Ovary (tissue), 3 donors: ENCODE data around the gene SCN1A.

Experiments
- CTCF ChIP-seq, 3 donors: fragments of 450-650 bp in 2 of 3; fragments of 200-600 bp in 1 of 3; IDR thresholded peaks; one replicate each; pipeline versions ENCODE4 v1.5.1 to v1.8.0; 2016 to 2022; ENCODE audit warnings: antibody characterized with exemption in 3 of 3, mild to moderate bottlenecking in 1 of 3
- EP300 ChIP-seq: sonication (generic); formaldehyde crosslinking; IDR thresholded peaks from one replicate; pipeline ENCODE4 v1.6.1; 2017; ENCODE audit warnings: antibody characterized with exemption
- POLR2A ChIP-seq: fragments of 450-650 bp; IDR thresholded peaks from one replicate; pipeline ENCODE4 v1.6.1; 2017; ENCODE audit warnings: antibody characterized with exemption, mild to moderate bottlenecking, moderate library complexity
- donor health status: DM: no; HTN: no; CAD: no.

DNA sequence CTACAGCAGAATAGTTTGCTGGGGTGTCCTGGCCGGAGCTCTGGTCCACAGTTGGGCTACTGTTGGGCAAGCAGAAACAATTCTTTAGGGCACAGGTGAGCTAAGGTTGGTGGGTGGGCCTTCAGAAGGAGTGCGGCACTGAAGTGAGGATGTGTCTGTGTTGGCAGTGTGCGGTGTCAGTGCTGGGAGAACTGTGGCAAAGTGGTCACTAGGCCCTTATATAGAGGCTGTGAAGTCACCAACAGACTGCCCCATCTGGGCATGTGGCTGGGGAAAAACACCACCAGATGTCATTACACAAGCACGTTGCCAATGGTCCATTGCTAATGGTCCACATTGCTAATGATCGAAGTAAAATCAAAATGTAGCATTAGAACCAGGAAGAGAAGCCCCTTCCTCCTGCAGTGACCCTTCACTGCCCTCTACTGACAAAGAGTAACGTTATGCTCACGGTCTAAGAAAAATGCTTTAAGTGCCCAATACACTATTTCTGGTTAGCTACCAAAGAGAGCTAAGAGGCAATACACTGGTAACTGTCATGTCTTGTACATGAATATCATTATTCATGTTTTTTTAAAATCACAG, 21.3 kb downstream of the SCN1A start:
- TF ChIP-seq CTCF (IDR thresholded peaks at IDR 0.05) (no peak), POLR2A (no peak), EP300 (no peak)
